T1000 (cell line): Measurements from ENCODE around the gene IPCEF1.
"Not testable (repeated sequence)": the region's sequence is repeated elsewhere in the genome, so short reads cannot be mapped to it uniquely, and the experiment has no call there.

Experiments used
- DNase-seq: peaks from one replicate; lab custom pipeline; 2025; ENCODE audit warnings: mixed read lengths; lab: John Stamatoyannopoulos, UW

The IPCEF1 gene

DNA sequence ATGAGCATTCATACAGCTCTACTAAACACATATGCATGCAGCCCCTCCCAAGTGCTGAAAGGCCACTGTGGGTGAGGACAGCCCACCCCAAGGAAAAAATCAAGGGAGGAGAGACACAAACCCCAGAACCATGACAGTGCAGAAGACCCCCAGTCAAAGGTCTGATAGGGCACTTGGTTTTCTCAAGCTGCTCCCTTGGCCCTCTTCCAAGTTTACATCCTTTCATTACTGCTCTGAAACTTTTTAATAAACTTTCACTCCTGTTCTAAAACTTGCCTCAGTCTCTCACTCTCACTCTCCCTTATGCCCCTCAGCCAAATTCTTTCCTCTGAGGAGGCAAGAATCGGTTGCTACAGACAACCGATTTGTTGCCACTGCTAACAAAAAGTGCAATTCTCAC lies 24.9 kb downstream of the IPCEF1 start:
- no peak for DNase-seq

DNA sequence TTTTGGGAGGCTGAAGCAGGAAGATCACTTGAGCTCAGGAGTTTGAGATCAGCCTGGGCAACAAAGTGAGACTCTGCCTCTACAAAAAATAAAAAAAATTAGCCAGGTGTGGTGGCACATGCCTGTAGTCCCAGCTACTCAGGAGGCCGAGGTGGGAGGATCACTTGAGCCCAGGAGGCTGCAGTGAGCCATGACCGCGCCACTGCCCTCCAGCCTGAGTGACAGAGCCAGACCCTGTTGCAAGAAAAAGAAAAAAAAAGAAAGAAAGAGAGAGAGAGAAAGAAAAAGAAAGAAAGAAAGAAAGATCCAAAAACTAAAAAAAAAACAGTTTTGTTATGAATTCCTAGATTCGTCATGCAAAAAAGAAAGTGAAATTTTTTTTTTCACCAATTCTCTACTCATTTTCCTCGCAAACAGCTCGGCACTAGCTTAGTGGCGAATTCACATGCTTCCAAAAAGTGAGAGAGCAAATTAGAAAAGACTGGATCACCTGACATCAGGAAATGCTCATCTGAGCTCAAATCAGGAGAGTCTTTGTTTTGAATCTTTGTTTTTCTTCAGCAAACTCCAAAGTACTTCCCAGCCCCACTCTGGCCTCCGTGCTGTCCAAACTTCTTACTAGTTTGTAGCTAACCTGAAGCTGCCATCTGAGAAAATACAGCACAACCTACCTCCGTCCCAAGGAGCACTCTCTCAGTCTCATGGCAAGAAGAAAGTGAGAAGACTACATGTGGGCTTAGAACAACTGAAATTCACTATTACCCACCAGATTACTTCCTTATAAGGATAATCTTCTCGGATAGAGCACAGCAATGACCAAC lies 27.0 kb downstream of the IPCEF1 start:
- no peak for DNase-seq

DNA sequence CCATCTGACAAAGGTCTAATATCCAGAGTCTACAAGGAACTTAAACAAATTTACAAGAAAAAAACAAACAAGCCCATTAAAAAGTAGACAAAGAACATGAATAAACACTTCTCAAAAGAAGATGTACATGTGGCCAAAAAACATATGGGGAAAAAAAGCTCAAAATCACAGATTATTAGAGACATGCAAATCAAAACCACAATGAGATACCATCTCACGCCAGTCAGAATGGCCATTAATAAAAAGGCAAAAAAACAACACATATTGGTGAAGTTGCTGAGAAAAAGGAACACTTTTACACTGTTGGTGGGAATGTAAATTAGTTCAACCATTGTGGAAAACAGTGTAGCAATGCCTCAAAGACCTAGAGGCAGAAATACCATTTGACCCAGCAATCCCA lies 29.3 kb downstream of the IPCEF1 start:
- DNase-seq: not testable (repeated sequence)

DNA sequence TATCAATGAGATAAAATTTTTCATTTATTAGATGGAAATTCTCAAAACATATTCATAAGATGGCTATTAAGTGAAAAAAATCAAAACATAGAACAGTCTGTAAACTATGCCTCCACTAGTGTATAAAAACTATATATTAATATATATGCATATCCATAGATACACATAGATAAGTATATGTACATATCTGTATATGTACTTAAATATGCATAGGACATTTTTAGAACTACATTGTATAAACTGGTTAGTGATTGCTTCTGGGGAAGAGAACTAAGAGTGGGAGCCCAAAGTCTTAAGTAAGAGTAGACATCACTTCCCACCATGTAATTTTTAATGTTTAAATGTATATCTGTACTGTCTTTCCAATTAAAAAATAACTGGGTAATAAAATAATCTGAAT lies 31.5 kb downstream of the IPCEF1 start:
- no peak for DNase-seq

DNA sequence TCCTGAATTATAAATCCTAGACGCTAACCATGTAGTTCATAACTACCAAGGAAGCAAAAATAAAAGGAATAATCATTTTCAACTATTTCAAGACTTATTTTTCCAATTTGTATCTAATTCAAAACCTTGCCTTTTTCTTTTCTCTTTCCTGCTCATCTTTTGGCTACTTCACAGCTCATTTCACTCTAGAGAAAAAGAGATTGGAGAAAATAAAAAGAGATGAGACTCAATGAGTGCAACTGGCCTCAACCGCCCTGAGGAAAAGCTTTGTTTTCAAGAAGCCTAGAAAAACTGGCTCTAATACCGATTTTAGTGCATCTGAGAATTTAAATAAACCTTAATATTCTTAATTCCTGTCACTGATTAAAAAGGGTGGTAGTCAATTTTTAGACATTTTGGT lies 36.4 kb downstream of the IPCEF1 start:
- no peak for DNase-seq

DNA sequence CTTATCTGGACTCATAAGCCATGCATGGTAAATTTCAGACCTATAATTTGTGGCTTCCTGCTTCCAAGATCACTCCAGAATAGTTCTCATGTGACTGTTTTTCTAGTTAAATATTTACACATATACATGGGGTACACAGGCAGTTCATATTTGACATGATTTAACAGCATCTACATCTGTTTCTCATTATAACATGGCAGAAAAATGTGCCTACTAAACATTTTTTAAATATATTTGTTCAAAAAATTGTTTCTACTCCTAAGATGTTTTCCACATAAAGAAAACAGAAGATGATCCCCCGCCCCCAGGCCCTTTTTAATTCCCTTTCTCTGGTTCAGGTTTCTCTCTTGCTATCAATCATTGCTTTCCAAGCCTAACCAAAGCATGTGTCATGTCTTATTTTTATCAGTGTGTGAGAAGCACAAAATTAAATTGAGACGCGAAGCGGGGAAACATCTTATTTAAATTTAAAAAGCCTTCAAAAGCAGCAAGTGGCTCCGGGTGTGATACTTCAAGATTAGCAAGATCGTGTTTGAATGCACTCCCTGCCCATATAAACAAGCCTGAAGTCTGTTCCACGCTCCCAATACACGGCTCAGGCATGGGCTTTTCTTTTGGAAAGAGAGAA lies 37.3 kb downstream of the IPCEF1 start:
- DNase-seq: no peak

DNA sequence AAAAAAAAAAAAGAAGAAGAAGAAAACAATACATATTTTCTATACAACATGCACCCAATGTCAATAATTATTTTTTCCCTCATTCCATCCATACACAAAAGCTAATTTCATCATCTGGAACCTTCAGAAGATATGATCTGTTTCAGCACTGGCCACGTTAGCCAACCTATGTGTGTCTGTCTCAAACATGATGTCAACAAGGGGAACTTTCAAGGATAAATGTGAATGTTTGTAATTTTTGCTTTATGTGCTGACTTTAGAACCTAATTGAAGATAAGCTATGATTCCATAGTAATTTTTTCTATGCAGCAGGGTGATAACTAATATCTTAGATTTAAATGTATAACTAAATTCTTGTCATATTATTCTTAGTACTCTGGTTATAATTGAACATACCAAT lies 37.9 kb downstream of the IPCEF1 start:
- no peak for DNase-seq

DNA sequence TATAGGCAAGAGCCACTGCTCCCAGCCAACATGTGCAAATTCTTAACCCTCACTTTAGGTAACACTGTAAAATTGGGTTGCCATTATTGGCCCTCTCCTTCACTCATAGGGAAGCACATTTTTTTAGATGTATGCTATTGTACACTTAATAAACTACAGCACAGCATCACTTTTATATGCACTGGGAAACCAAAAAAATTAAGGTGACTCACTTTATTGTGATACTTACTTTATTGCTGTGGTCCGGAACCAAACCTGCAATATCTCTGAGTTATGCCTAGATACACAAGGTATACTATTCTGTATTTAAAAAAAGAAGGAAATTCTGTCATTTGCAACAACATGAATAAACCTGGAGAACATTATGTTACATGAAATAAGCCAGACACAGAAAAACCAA lies 40.5 kb downstream of the IPCEF1 start:
- DNase-seq: no peak

DNA sequence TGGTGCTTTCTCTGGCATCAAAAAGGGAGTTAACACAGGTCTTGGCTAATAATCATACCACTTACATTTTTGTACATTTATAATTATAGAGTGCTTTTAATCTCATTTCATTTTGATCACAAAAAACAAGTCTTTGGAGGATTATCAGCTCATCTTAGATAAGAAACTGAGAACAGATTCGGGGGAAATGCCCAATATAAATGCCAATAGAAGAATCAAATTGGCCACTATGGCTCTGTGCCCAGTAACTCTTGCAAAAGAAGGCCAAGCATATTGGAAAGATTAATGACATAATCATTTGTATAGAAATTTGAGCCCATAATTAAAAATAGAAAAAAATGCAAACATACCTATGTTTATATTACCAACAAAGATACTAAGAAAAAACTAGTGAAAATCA lies 42.5 kb downstream of the IPCEF1 start:
- DNase-seq: no peak

DNA sequence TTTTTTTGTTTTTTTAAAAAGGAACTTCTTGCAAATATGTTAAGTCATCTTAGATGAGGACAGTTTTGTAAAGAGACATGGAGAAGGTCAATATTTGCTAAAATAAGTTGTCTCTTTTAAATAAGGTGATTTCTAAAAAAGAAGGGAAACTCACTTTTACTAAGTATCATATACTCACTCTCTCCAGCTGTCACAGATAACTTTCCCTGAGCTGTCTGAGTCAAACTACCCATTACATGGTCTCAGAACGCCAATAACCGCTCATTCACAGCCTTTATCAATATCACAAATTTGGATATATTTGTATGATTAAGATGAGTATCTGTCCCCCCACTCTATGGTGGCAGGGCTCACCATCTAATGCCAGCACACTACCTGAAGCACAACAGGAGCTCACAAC lies 47.6 kb downstream of the IPCEF1 start:
- no peak for DNase-seq

DNA sequence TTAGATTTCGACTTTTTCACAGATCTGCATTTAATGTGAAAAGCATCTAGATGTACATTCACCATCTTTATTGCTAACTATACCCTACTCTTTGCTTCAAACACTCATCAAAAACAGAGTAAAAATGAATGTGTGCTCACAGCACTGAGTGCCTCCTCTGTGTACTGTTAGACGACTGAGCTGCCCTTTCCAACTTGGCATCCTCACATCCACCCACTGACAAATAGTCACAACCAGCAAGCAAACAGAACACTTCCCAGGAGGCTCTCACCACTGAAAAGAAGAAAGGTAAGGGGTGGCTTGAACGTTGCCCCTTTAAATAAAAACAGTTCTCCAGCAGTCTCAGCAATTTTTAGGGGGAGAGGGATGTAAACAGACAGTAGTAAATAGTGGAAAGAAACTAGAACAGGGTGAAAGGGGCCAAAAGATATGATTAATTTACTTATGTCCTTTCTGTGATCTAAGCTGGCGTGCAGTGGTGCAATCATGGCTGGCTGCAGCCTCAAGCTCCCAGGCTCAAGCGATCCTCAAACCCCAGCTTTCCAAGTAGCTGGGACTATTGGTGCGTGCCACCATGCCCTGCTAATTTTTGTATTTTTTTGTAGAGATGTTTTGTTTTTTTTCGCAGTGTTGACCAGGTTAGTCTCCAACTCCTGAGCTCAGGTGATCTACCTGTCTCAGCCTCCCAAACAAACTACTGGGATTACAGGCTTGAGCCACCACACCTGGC lies 48.7 kb downstream of the IPCEF1 start:
- DNase-seq: no peak

DNA sequence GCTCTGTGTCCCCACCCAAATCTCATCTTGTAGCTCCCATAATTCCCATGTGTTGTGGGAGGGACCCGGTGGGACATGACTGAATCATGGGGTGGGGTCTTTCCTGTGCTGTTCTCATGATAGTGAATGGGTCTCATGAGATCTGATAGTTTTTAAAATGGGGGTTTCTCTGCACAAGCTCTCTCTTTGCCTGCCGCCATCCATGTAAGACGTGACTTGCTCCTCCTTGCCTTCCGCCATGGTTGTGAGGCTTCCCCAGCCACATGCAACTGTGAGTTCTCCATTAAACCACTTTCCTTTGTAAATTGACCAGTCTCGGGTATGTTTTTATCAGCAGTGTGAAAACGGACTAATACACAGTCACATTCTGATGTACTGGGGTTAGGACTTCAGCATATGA lies 49.5 kb downstream of the IPCEF1 start:
- not testable (repeated sequence) for DNase-seq

DNA sequence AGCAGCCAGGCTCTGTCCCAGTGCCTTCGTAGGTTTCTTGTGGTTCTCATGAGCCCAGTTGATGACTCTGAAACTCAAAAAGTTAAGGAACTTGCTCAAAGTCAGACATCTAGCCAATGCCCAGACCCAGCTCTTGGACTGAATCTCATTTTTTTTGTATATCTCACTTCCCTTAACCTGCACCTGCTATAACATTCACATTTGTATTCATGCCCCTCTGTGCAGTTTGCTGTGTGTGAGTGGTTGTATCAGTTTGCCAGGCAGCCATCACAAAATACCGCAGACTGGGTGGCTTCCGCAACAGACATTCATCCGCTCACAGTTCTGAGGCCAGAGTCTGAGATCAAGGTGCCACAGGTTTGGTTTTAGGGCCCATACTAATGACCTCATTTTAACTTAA lies 49.9 kb downstream of the IPCEF1 start:
- DNase-seq: no peak

DNA sequence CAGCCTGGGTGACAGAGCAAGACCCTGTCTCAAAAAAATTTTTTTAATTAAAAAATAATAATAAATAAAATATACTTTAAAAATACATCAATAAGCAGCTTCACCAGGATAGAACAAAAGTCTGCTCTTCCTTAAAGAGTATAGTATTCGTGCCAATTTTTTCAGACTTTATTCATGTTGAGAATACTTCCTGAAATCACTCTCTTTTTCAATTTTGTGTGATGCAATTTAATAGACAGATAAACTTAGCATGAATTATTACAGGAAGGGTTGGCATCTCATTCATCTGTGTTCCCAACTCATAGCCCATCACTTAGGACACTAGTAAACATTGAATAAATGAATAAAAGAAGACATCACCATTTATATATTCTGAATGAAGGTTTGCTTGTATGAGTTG lies 52.4 kb downstream of the IPCEF1 start:
- no peak for DNase-seq

DNA sequence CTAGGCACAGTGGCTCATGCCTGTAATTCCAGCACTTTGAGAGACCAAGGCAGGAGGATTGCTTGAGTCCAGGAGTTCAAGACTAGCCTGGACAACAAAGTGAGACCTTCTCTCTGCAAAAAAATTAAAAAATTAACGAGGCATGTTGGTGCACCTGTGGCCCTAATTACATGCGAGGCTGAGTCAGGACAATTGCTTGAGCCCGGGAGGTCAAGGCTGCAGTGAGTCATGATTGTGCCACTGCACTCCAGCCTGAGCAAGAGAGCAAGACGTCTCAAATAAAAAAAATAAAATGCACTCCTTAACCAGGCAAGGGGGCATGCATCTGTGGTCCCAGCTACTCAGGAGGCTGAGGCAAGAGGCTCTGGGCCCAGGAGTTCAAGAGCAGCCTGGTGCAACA lies 53.0 kb downstream of the IPCEF1 start:
- not testable (repeated sequence) for DNase-seq

DNA sequence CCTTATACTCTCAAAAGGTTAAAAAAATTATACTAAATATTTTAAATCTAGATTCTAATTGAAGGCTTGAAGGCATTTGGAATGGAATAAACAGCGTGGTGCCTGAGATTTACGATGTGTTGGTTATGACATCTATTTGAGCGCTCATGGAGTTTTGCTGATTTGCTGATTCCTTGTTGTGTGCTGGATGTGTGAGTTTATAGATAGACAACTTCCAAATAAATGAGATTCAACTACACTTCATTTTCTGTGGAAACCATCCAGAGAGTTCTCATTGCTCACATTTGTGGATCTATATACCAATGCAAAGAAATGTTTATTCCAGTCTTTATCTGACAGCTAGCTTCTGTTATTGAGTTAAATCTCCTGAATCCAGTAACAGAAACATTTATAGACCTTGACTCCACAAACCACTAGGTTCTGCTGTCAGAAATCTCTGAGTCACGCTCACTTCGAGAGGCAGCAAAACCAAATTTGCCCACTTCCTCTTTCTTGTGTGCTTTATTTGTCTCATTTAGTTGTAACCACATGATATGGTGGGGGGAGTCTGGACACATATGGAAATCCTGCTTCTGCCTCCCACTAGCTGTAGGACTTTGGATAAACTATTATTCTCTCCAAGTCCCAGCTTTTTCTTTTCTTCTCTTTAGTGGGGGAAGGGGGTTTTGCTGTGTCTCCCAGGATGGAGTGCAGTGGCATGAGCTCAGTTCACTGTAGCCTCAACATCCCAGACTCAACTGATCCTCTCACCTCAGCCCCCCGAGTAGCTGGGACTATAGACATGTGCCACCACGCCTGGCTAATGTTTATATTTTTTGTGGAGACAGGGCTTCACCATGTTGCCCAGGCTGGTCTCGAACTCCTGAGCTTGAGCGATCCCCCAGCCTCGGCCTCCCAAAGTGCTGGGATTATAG lies 54.5 kb downstream of the IPCEF1 start:
- DNase-seq: peak; percentile 10

DNA sequence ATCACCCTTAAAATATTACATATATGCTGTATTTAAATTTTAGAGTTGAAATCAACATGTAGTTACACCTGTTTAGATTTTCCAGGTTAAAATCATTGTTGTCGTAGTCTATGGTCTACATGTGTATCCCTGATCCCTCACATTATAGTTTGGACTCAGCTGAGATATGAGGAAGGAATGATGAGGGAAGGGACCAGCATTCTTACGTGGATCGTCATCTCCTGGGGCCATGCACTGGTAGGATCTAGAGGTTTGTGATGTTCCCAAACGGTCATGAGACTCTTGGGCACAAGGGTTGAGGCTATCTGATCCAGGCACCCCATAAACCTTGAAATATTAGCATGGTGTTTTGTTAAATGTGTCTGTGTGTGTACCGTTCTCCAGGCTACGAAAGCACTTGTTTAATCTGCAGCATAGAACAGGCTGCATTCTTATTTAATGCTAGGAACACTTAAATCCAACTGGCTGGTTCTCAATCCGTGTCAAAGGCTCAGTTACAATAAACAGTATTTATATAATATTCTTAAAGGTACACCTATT lies 55.4 kb downstream of the IPCEF1 start:
- no peak for DNase-seq

DNA sequence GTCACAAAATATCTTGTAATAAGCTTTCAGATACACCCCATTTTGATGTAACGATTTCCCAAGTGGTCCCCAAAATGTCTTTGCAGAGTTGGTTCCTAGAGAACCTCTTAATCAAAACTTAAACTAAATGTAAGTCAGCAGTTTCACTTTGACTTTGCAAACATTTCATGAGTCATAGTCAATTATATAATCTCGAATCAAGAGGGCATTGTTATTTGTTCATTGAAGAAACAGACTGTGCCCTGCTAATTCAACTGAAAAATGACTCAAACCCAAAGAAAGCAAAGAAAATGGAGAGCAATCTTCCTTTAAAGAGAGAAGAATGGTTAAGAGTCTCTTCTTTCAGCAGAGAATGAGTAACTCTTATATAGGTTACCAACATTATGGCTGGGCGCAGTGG lies 58.3 kb downstream of the IPCEF1 start:
- no peak for DNase-seq

DNA sequence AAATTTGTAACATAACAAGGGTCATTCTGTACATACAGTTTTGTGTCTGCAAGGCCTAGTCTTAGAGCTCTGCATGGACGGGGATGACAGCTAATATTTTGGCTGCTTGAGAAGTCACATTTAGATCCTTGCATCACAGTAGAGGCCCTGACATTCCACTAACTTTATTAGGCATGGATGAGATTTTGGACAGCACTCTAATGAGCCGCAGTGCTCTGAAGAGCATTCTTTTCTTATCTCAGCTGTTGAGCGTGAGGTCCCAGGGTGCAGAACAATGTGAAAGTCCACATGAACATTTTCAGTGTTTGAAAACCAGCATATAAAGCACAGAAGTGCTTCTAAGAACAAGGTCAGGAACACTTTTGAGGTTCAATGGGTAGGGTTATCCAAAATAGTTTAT lies 58.9 kb downstream of the IPCEF1 start:
- no peak for DNase-seq

DNA sequence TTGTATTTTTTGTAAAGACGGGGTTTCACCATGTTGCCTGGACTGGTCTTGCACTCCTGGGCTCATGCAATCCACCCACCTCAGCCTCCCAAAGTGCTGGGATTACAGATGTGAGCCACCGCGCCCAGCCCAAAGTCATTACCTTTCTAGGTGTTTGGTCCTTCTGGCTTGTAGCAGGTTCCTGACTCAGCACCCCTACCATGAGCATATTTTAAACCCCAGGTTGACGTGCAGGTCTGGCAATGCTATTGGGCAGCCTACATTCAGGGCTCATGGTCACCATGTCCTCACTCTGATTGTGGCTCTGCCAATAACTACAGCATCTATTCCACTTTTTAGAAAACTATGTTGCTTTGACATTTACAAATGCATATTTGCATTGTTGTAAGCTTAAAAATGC lies 59.4 kb downstream of the IPCEF1 start:
- no peak for DNase-seq

DNA sequence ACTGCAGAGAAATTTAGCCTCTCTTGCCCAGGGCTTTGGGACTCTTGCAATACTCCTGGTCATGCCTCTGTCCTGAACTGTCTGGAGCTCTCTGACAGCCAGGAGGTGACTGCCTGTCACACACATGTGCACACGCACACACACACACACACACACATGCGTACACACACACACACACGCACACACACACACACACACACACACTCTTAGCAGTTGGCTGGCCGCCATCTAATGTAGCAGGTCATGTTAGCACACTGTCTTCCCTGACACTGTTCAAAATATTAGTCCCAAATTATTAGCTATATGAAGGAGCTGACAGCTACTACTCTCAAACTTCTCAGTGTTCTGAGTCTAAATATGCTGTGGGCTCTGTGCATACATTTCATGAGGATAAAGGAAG lies 60.9 kb downstream of the IPCEF1 start:
- DNase-seq: no peak
